IMR-90 (cell line): Measurements from ENCODE around the gene ZNF831. TPM values are rescaled to one million over a fixed set of nuclear protein-coding genes. Genes with fewer than 3 reads are reported as not detected.

Experiments
- ATAC-seq: fragments of 200-7000 bp; cut with Tn5 transposase; 2 replicates; pipeline ENCODE4 v1.9.1; 2020; ENCODE audit warnings: low read depth, mild to moderate bottlenecking, moderate library complexity
- BruUV-seq: library from RNA; stranded (reverse); fragments of 400-500 nt; replicated peaks from 2 replicates; lab custom pipeline; 2021; lab: Mats Ljungman, UMichigan
- CTCF ChIA-PET: fragments of 300-600 bp; formaldehyde crosslinking; extraction: SDS; loops from one replicate; lab custom pipeline; 2021; ENCODE audit warnings: antibody characterized with exemption; lab: Yijun Ruan, JAX
- POLR2A ChIA-PET: fragments of 300-600 bp; sonication (Branson Sonifier 250); formaldehyde crosslinking; loops from one replicate; lab custom pipeline; 2022; ENCODE audit warnings: antibody characterized with exemption; ENCODE audit not compliant: unreplicated experiment; lab: Charles Lee
- DNase-seq: peaks from one replicate; pipeline ENCODE4 v3.0.0; 2013
- H2AFZ ChIP-seq: replicated peaks from 2 replicates; pipeline ENCODE3; 2013; ENCODE audit warnings: low read length, mild to moderate bottlenecking; ENCODE audit not compliant: poor library complexity
- H2AK5ac ChIP-seq: 2 replicates; pipeline ENCODE4 v1.6.1; 2013; ENCODE audit warnings: low read depth, low read length, inconsistent platforms
- H2AK9ac ChIP-seq: replicated peaks from 2 replicates; pipeline ENCODE3; 2013; ENCODE audit warnings: mild to moderate bottlenecking, low read depth, low read length, moderate library complexity; ENCODE audit not compliant: poor library complexity
- H2BK120ac ChIP-seq: 2 replicates; pipeline ENCODE4 v1.6.1; 2013; ENCODE audit warnings: low read depth, low read length, inconsistent platforms
- H2BK15ac ChIP-seq: 3 replicates; pipeline ENCODE4 v1.6.1; 2013; ENCODE audit warnings: low read depth, low read length, inconsistent platforms
- H2BK20ac ChIP-seq: 2 replicates; pipeline ENCODE4 v1.6.1; 2013; ENCODE audit warnings: low read depth, mild to moderate bottlenecking, inconsistent platforms, low read length, moderate library complexity
- H2BK5ac ChIP-seq: 2 replicates; pipeline ENCODE4 v1.6.1; 2013; ENCODE audit warnings: mild to moderate bottlenecking, low read depth, low read length, inconsistent platforms; ENCODE audit not compliant: poor library complexity, severe bottlenecking
- H3K14ac ChIP-seq: replicated peaks from 2 replicates; pipeline ENCODE4 v1.6.1; 2013; ENCODE audit warnings: low read depth, low read length, inconsistent platforms
- H3K18ac ChIP-seq: 2 replicates; pipeline ENCODE4 v1.6.1; 2013; ENCODE audit warnings: low read depth, low read length, control low read depth
- H3K23ac ChIP-seq: 2 replicates; pipeline ENCODE4 v1.6.1; 2013; ENCODE audit warnings: low read depth, low read length, inconsistent platforms
- H3K27ac ChIP-seq: 2 replicates; pipeline ENCODE4 v1.5.1; 2013; ENCODE audit warnings: mild to moderate bottlenecking, control low read depth, low read length; ENCODE audit not compliant: insufficient read depth
- H3K27me3 ChIP-seq: 2 replicates; pipeline ENCODE4 v1.6.1; 2013; ENCODE audit warnings: low read length; ENCODE audit not compliant: control insufficient read depth, insufficient read depth
- H3K36me3 ChIP-seq: 2 replicates; pipeline ENCODE4 v1.6.1; 2013; ENCODE audit warnings: low read length, mixed read lengths; ENCODE audit not compliant: control insufficient read depth, insufficient read depth
- H3K4ac ChIP-seq: 2 replicates; pipeline ENCODE4 v1.6.1; 2013; ENCODE audit warnings: low read depth, low read length, inconsistent platforms
- H3K4me1 ChIP-seq: 2 replicates; pipeline ENCODE4 v1.6.1; 2013; ENCODE audit warnings: low read length, mixed read lengths; ENCODE audit not compliant: control insufficient read depth, insufficient read depth
- H3K4me2 ChIP-seq: 2 replicates; pipeline ENCODE4 v1.6.1; 2013; ENCODE audit warnings: low read depth, mild to moderate bottlenecking, control low read depth, low read length, moderate library complexity
- H3K4me3 ChIP-seq: 2 replicates; pipeline ENCODE4 v1.5.1; 2013; ENCODE audit warnings: low read depth, mild to moderate bottlenecking, control low read depth, low read length, moderate library complexity; ENCODE audit not compliant: insufficient read depth
- H3K56ac ChIP-seq: 2 replicates; pipeline ENCODE4 v1.6.1; 2013; ENCODE audit warnings: low read length, inconsistent platforms; ENCODE audit not compliant: insufficient read depth; ENCODE audit errors: extremely low read depth
- H3K79me1 ChIP-seq, 2 experiments: 2 replicates each; pipeline ENCODE4 v1.6.1; 2013; ENCODE audit warnings: low read length in 2 of 2, inconsistent platforms in 1 of 2, low read depth in 1 of 2
- H3K9ac ChIP-seq: 2 replicates; pipeline ENCODE4 v1.6.1; 2013; ENCODE audit warnings: low read depth, low read length, control low read depth
- H3K9me1 ChIP-seq: 2 replicates; pipeline ENCODE4 v1.6.1; 2013; ENCODE audit warnings: low read length, inconsistent platforms; ENCODE audit not compliant: insufficient read depth
- H3K9me3 ChIP-seq: 2 replicates; pipeline ENCODE4 v1.6.1; 2013; ENCODE audit warnings: low read length; ENCODE audit not compliant: control insufficient read depth, insufficient read depth
- H4K20me1 ChIP-seq: 2 replicates; pipeline ENCODE4 v1.6.1; 2013; ENCODE audit warnings: low read length, inconsistent platforms; ENCODE audit not compliant: insufficient read depth
- H4K5ac ChIP-seq: 2 replicates; pipeline ENCODE4 v1.6.1; 2013; ENCODE audit warnings: mild to moderate bottlenecking, low read depth, low read length, control low read depth
- H4K8ac ChIP-seq, 2 experiments: 2 replicates each; pipeline ENCODE4 v1.6.1; 2013; ENCODE audit warnings: low read depth in 2 of 2, low read length in 2 of 2, control low read depth in 1 of 2, inconsistent platforms in 1 of 2
- H4K91ac ChIP-seq: 2 replicates; pipeline ENCODE4 v1.6.1; 2013; ENCODE audit warnings: low read depth, low read length, inconsistent platforms; ENCODE audit not compliant: insufficient read depth
- BHLHE40 ChIP-seq: fragments of 150-350 bp; IDR thresholded peaks from 2 replicates; pipeline ENCODE4 v1.6.1; 2016; ENCODE audit warnings: mild to moderate bottlenecking, low read depth, low read length
- CEBPB ChIP-seq: IDR thresholded peaks from 2 replicates; pipeline ENCODE4 v1.6.1; 2012; ENCODE audit warnings: low read depth, low read length, improper control_type of control experiment
- CHD1 ChIP-seq: IDR thresholded peaks from 2 replicates; pipeline ENCODE4 v1.6.1; 2012; ENCODE audit warnings: low read depth, low read length, improper control_type of control experiment
- ELK1 ChIP-seq: fragments of 150-350 bp; IDR thresholded peaks from 2 replicates; pipeline ENCODE4 v1.6.1; 2016; ENCODE audit warnings: low read depth, mild to moderate bottlenecking, low read length, moderate library complexity, borderline replicate concordance
- FOS ChIP-seq: fragments of 150-350 bp; IDR thresholded peaks from 2 replicates; pipeline ENCODE4 v1.6.1; 2016; ENCODE audit warnings: low read depth, low read length
- MAFK ChIP-seq: IDR thresholded peaks from 2 replicates; pipeline ENCODE4 v1.6.1; 2012; ENCODE audit warnings: low read depth, low read length, improper control_type of control experiment
- MAZ ChIP-seq: IDR thresholded peaks from 2 replicates; pipeline ENCODE4 v1.6.1; 2012; ENCODE audit warnings: low read depth, mild to moderate bottlenecking, low read length, improper control_type of control experiment, moderate library complexity, borderline replicate concordance
- MXI1 ChIP-seq: IDR thresholded peaks from 2 replicates; pipeline ENCODE4 v1.6.1; 2012; ENCODE audit warnings: low read depth, mild to moderate bottlenecking, low read length, moderate library complexity, borderline replicate concordance
- NFE2L2 ChIP-seq: fragments of 150-350 bp; IDR thresholded peaks from 2 replicates; pipeline ENCODE4 v1.6.1; 2016; ENCODE audit warnings: low read depth, mild to moderate bottlenecking, low read length
- POLR2A ChIP-seq: IDR thresholded peaks from 2 replicates; pipeline ENCODE4 v1.6.1; 2012; ENCODE audit warnings: mild to moderate bottlenecking, low read depth, low read length
- RAD21 ChIP-seq: IDR thresholded peaks from 2 replicates; pipeline ENCODE4 v1.6.1; 2012; ENCODE audit warnings: low read length, improper control_type of control experiment
- RCOR1 ChIP-seq: IDR thresholded peaks from 2 replicates; pipeline ENCODE4 v1.6.1; 2012; ENCODE audit warnings: mild to moderate bottlenecking, low read length, improper control_type of control experiment; ENCODE audit not compliant: insufficient replicate concordance
- RFX5 ChIP-seq: IDR thresholded peaks from 2 replicates; pipeline ENCODE4 v1.8.0; 2012; ENCODE audit warnings: low read depth, mild to moderate bottlenecking, low read length, moderate library complexity
- SMC3 ChIP-seq: fragments of 150-350 bp; IDR thresholded peaks from 2 replicates; pipeline ENCODE4 v1.6.1; 2016; ENCODE audit warnings: low read depth, mild to moderate bottlenecking, antibody characterized with exemption, low read length, moderate library complexity
- WGBS, 2 experiments: methylation state at CpG; one replicate each; pipeline versions ENCODE4 v1.1.5 to v1.1.7; 2013; ENCODE audit warnings: missing lambda C conversion rate in 2 of 2; ENCODE audit not compliant: insufficient read length in 1 of 2; ENCODE audit errors: extremely low coverage in 2 of 2; 5-methylcytosine and 5-hydroxymethylcytosine counted together
- dilution Hi-C: fragments of 300-500 bp; cut with HindIII; formaldehyde crosslinking; loops from one replicate; pipeline ENCODE4 v1.14.3; 2018; ENCODE audit warnings: low sequenced_read_pairs; ENCODE audit not compliant: unreplicated experiment
- in situ Hi-C: fragments of 300-500 bp; cut with MboI; formaldehyde crosslinking; loops from 3 replicates; pipeline ENCODE4 v1.14.3; 2019; ENCODE audit warnings: low sequenced_read_pairs, inconsistent platforms, mixed read lengths
- intact Hi-C: fragments of 100-400 bp; cut with micrococcal nuclease; formaldehyde crosslinking; loops from 2 replicates; pipeline ENCODE4 v1.10.0; 2022
- polyA plus RNA-seq, 3 experiments: library from polyadenylated mRNA; depleted of rRNA; stranded (reverse); fragments of >200 nt; gene quantifications; 2 replicates each; pipeline ENCODE4 v1.2.3, GENCODE V29; 2012; ENCODE audit warnings: low replicate concordance in 1 of 3
- total RNA-seq: library from RNA; depleted of rRNA; stranded (reverse); fragments of >200 nt; gene quantifications from 2 replicates; pipeline ENCODE4 v1.2.3, GENCODE V29; 2012
- TF ChIP-seq, protein P1 (sequence below): conservative IDR thresholded peaks from 2 replicates; pipeline ENCODE4 v1.5.1; 2012; ENCODE audit warnings: mild to moderate bottlenecking, low read depth, low read length, improper control_type of control experiment
- TF ChIP-seq, protein P2 (sequence below): fragments of 150-350 bp; IDR thresholded peaks from 2 replicates; pipeline ENCODE4 v1.6.1; 2017; ENCODE audit warnings: mild to moderate bottlenecking, antibody characterized with exemption, low read length, low read depth

Gene ZNF831
- total and polyA plus RNA-seq, 2 of the 4 experiments (the other 2 are of a cell fraction): not detected

GRCh38 chr20:59289994-59290393 lies 126.4 kb downstream of the ZNF831 start:
- dilution Hi-C loops: no loop called here
- no peak overlapping the region for H3K14ac ChIP-seq
- no peak overlapping the region for H2BK120ac ChIP-seq

More at GRCh38 chr20:59289994-59290393, 126.4 kb downstream of the ZNF831 start:
- no peak overlapping the region for H4K8ac ChIP-seq
- BruUV-seq: no TSS peak
- H3K27me3 ChIP-seq: no peaks in the 10 kb centered on the region
- no peak overlapping the region for H2AFZ ChIP-seq
- H4K5ac ChIP-seq: no peak overlapping the region
- H3K4me1 ChIP-seq: no peaks in the 10 kb centered on the region
- no peak overlapping the region for H3K23ac ChIP-seq
- H3K27ac ChIP-seq: no peak overlapping the region
- CTCF ChIA-PET: no interaction called here
- H2BK5ac ChIP-seq: no peak overlapping the region
- no peak overlapping the region for H3K4me3 ChIP-seq
- no peak overlapping the region for H3K4ac ChIP-seq
- H3K9ac ChIP-seq: no peak overlapping the region
- intact Hi-C loops: no loop called here
- no peak overlapping the region for H3K4me2 ChIP-seq
- H3K9me1 ChIP-seq: no peaks in the 10 kb centered on the region
- no peak overlapping the region for H2AK9ac ChIP-seq
- TF ChIP-seq, protein P1, sequence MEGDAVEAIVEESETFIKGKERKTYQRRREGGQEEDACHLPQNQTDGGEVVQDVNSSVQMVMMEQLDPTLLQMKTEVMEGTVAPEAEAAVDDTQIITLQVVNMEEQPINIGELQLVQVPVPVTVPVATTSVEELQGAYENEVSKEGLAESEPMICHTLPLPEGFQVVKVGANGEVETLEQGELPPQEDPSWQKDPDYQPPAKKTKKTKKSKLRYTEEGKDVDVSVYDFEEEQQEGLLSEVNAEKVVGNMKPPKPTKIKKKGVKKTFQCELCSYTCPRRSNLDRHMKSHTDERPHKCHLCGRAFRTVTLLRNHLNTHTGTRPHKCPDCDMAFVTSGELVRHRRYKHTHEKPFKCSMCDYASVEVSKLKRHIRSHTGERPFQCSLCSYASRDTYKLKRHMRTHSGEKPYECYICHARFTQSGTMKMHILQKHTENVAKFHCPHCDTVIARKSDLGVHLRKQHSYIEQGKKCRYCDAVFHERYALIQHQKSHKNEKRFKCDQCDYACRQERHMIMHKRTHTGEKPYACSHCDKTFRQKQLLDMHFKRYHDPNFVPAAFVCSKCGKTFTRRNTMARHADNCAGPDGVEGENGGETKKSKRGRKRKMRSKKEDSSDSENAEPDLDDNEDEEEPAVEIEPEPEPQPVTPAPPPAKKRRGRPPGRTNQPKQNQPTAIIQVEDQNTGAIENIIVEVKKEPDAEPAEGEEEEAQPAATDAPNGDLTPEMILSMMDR: no peak
- TF ChIP-seq RAD21 (no peak), BHLHE40 (no peak), FOS (no peak), RFX5 (no peak), SMC3 (no peak), CHD1 (no peak), RCOR1 (no peak), NFE2L2 (no peak), CEBPB (no peak), MAZ (no peak), MAFK (no peak), MXI1 (no peak), ELK1 (no peak), POLR2A (no peak)
- TF ChIP-seq, protein P2, sequence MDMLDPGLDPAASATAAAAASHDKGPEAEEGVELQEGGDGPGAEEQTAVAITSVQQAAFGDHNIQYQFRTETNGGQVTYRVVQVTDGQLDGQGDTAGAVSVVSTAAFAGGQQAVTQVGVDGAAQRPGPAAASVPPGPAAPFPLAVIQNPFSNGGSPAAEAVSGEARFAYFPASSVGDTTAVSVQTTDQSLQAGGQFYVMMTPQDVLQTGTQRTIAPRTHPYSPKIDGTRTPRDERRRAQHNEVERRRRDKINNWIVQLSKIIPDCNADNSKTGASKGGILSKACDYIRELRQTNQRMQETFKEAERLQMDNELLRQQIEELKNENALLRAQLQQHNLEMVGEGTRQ: no peak
- H4K20me1 ChIP-seq: no peaks in the 10 kb centered on the region
- in situ Hi-C loops: no loop called here
- no peaks in the 10 kb centered on the region for H3K36me3 ChIP-seq
- ATAC-seq (no peak), DNase-seq (no peak)
- H2BK20ac ChIP-seq: no peak overlapping the region
- no peak overlapping the region for H3K56ac ChIP-seq
- H3K9me3 ChIP-seq: peaks cover 3% of the 10 kb centered on the region; the same call in 1 of the 2 replicates
- H3K79me1 ChIP-seq: no peaks in the 10 kb centered on the region
- POLR2A ChIA-PET: no interaction called here
- no peak overlapping the region for H2AK5ac ChIP-seq
- H4K91ac ChIP-seq: no peak overlapping the region
- H2BK15ac ChIP-seq: no peak overlapping the region
- H3K18ac ChIP-seq: no peak overlapping the region
- WGBS, 2 experiments: 62% methylated on average over 3 of the region's 5 CpGs; no CpG with 5 or more reads in 1 of the 2 experiments
